ENCODE measurements around the gene RND2. TPM values are rescaled to one million over a fixed set of nuclear protein-coding genes. Genes with fewer than 3 reads are reported as not detected.
"Not testable (repeated sequence)": the region's sequence is repeated elsewhere in the genome, so short reads cannot be mapped to it uniquely, and the experiment has no call there.

RND2 gene
- total and polyA plus RNA-seq, 2 donors (not counting 1 experiment from before 2014, with no cell fraction given): 0.24 to 0.44 TPM

GRCh38 chr17:42999003-42999525 lies 26.0 kb upstream of the RND2 start:
- H3K4me1 ChIP-seq (ENCODE audit: control insufficient read depth in 2 of 2, insufficient read depth in 2 of 2, low read length in 2 of 2): peaks cover 20 to 22% of the 10 kb centered on the region in 2 donors
- DNase-seq: no peak
- WGBS (ENCODE audit: insufficient coverage): no CpG with 5 or more reads among the region's 10 CpGs
- peak overlapping the region; percentile 88 for H3K27ac Mint-ChIP-seq
- CTCF ChIA-PET: interaction anchor here (0.7 to 3.8 kb wide), 14 partner anchors 8 to 548 kb away, joined by 3 to 54 read pairs (median 6); partner anchors contain the start of genes AARSD1, DHX8, IFI35 and NBR1
- peaks cover 16% of the 10 kb centered on the region for H4K20me1 ChIP-seq (ENCODE audit: control insufficient read depth, insufficient read depth, low read length, poor library complexity, severe bottlenecking)
- H3K79me2 ChIP-seq (ENCODE audit: control insufficient read depth, insufficient read depth, low read length): peaks cover 17% of the 10 kb centered on the region
- intact Hi-C loops (cut with micrococcal nuclease): loop anchor here (2.0 to 10.0 kb wide), 4 partner anchors 214 to 612 kb away; partner anchors contain the start of genes PSMC3IP and STAT3
- H3K27me3 ChIP-seq (replicated peaks in 1 of 4; ENCODE audit: control extremely low read depth in 1 of 4, control insufficient read depth in 3 of 4, insufficient read depth in 4 of 4, low read length in 3 of 4): no peaks in the 10 kb centered on the region
- H3K9me3 ChIP-seq (ENCODE audit: control extremely low read depth in 1 of 3, control insufficient read depth in 2 of 3, insufficient read depth in 1 of 3, low read length in 2 of 3): no peaks in the 10 kb centered on the region
- H3K4me3 ChIP-seq (ENCODE audit: control extremely low read depth in 1 of 5, extremely low read depth in 1 of 5, insufficient read depth in 1 of 5, low read depth in 2 of 5, low read length in 4 of 5): peak overlapping the region; percentile 70 to 94 (median 84)
- peaks cover 35% of the 10 kb centered on the region for H3K4me1 Mint-ChIP-seq
- POLR2A ChIA-PET: interaction anchor here (0.6 to 2.3 kb wide), 14 partner anchors 8 to 389 kb away, joined by 4 to 24 read pairs (median 12); partner anchors contain the start of genes AARSD1, IFI35, NBR1 and RND2
- H3K4me2 ChIP-seq (replicated peaks; ENCODE audit: low read depth, low read length, poor library complexity, severe bottlenecking): peak overlapping the region; percentile 77
- no peaks in the 10 kb centered on the region for H3K27me3 Mint-ChIP-seq
- no peak for ATAC-seq (ENCODE audit: low read depth)
- H3K36me3 ChIP-seq (replicated peaks in 1 of 2; ENCODE audit: control extremely low read depth in 1 of 2, control insufficient read depth in 1 of 2, extremely low read depth in 1 of 2, insufficient read depth in 2 of 2, low read length in 1 of 2): peaks cover 0 to 42% of the 10 kb centered on the region in 2 experiments
- TF ChIP-seq, protein P1, sequence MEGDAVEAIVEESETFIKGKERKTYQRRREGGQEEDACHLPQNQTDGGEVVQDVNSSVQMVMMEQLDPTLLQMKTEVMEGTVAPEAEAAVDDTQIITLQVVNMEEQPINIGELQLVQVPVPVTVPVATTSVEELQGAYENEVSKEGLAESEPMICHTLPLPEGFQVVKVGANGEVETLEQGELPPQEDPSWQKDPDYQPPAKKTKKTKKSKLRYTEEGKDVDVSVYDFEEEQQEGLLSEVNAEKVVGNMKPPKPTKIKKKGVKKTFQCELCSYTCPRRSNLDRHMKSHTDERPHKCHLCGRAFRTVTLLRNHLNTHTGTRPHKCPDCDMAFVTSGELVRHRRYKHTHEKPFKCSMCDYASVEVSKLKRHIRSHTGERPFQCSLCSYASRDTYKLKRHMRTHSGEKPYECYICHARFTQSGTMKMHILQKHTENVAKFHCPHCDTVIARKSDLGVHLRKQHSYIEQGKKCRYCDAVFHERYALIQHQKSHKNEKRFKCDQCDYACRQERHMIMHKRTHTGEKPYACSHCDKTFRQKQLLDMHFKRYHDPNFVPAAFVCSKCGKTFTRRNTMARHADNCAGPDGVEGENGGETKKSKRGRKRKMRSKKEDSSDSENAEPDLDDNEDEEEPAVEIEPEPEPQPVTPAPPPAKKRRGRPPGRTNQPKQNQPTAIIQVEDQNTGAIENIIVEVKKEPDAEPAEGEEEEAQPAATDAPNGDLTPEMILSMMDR (IDR thresholded peaks at IDR 0.05): no peak
- no peak for TF ChIP-seq EZH2 (IDR thresholded peaks at IDR 0.05; ENCODE audit: borderline replicate concordance, insufficient read depth, low read depth, low read length, poor library complexity, severe bottlenecking)
- peak overlapping the region; percentile 98 for H3K9ac ChIP-seq (ENCODE audit: low read length)
- peak overlapping the region; percentile 83 for H2AFZ ChIP-seq (ENCODE audit: insufficient read depth, low read depth, low read length, poor library complexity, severe bottlenecking)
- H3K9me3 Mint-ChIP-seq (ENCODE audit: insufficient read depth): no peaks in the 10 kb centered on the region
- H3K27ac ChIP-seq (ENCODE audit: low read length in 2 of 2): peak overlapping the region; percentile 89 to 96
- peak overlapping the region; percentile 96 for H3K4me3 Mint-ChIP-seq

GRCh38 chr17:43000894-43001293 lies 24.1 kb upstream of the RND2 start:
- POLR2A ChIA-PET; H3K27me3 Mint-ChIP-seq; H3K9me3 ChIP-seq (ENCODE audit: control extremely low read depth in 1 of 3, control insufficient read depth in 2 of 3, insufficient read depth in 1 of 3, low read length in 2 of 3); H3K4me3 Mint-ChIP-seq; H2AFZ ChIP-seq (ENCODE audit: insufficient read depth, low read depth, low read length, poor library complexity, severe bottlenecking); H3K27ac ChIP-seq (ENCODE audit: low read length in 2 of 2); H3K27me3 ChIP-seq (replicated peaks in 1 of 4; ENCODE audit: control extremely low read depth in 1 of 4, control insufficient read depth in 3 of 4, insufficient read depth in 4 of 4, low read length in 3 of 4); H3K9me3 Mint-ChIP-seq (ENCODE audit: insufficient read depth); H3K4me3 ChIP-seq (ENCODE audit: control extremely low read depth in 1 of 5, extremely low read depth in 1 of 5, insufficient read depth in 1 of 5, low read depth in 2 of 5, low read length in 4 of 5); H3K4me2 ChIP-seq (replicated peaks; ENCODE audit: low read depth, low read length, poor library complexity, severe bottlenecking); H3K27ac Mint-ChIP-seq; H3K9ac ChIP-seq (ENCODE audit: low read length); DNase-seq; intact Hi-C loops (cut with micrococcal nuclease); ATAC-seq (ENCODE audit: low read depth): not testable (repeated sequence)
- CTCF ChIA-PET: interaction anchor here (1.1 to 1.4 kb wide), 2 partner anchors 23 to 338 kb away, joined by 3 to 6 read pairs; no protein-coding TSS in a partner anchor
- 98% methylated on average over 13 of the region's 13 CpGs for WGBS (ENCODE audit: insufficient coverage)
- H4K20me1 ChIP-seq (ENCODE audit: control insufficient read depth, insufficient read depth, low read length, poor library complexity, severe bottlenecking): peaks cover 16% of the 10 kb centered on the region
- peaks cover 0 to 50% of the 10 kb centered on the region in 2 experiments for H3K36me3 ChIP-seq (replicated peaks in 1 of 2; ENCODE audit: control extremely low read depth in 1 of 2, control insufficient read depth in 1 of 2, extremely low read depth in 1 of 2, insufficient read depth in 2 of 2, low read length in 1 of 2)
- peaks cover 20 to 22% of the 10 kb centered on the region in 2 donors for H3K4me1 ChIP-seq (ENCODE audit: control insufficient read depth in 2 of 2, insufficient read depth in 2 of 2, low read length in 2 of 2)
- H3K79me2 ChIP-seq (ENCODE audit: control insufficient read depth, insufficient read depth, low read length): peaks cover 17% of the 10 kb centered on the region
- peaks cover 32% of the 10 kb centered on the region for H3K4me1 Mint-ChIP-seq

Measured in B cell (primary cell).